Superior temporal gyrus (tissue), 1 donor: Measurements from ENCODE around the gene PAX2.
"Not testable (repeated sequence)": the region's sequence is repeated elsewhere in the genome, so short reads cannot be mapped to it uniquely, and the experiment has no call there.

Experiments used
- DNase-seq: peaks from one replicate; pipeline ENCODE4 v3.0.0-alpha.2; 2016; ENCODE audit errors: extremely low spot score

PAX2 gene

GRCh38 chr10:100744987-100745881 lies at the start of gene PAX2:
PAX2 (plus strand) TSS chr10:100745582; CDS start chr10:100746261, 679 bp downstream.
- DNase-seq, result no peak

GRCh38 chr10:100696477-100696901 lies 48.9 kb upstream of the PAX2 start:
- no peak for DNase-seq

GRCh38 chr10:100697070-100697469 lies 48.3 kb upstream of the PAX2 start:
- no peak for DNase-seq

- no peak for DNase-seq
Observed at GRCh38 chr10:100697631-100698030, 47.8 kb upstream of the PAX2 start.

- DNase-seq, result not testable (repeated sequence)
Observed at GRCh38 chr10:100701704-100702103, 43.7 kb upstream of the PAX2 start.

- DNase-seq, result no peak
Observed at GRCh38 chr10:100705139-100705538, 40.2 kb upstream of the PAX2 start.

DNA sequence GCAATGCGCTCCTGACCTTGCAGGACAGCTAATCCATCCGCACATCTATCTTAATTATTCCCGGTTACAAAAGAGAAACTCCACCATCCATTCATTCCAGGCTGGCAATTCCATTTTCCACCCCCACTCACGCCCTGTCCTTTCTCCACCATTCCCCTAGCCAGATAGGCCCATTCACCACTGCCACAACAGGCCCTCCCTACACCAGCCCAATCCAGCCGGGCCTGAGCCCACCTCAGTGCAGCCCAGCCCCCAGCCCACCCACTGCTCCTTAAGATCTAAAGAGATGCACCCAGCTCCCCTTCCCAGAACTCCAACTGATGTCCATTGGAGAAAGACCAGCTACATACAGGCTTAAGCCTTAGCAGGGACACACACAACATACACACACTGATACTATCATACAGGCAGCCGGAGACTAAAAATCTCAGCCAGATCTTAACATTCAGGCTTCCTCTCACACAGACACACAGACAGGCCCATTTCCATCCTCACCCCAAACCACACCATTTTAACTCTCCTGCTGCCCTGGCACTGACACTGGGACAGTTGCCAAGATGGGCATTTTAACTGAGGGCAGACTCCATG lies 38.0 kb upstream of the PAX2 start:
- no peak for DNase-seq

GRCh38 chr10:100709146-100710082 lies 36.0 kb upstream of the PAX2 start:
- DNase-seq, result no peak

DNA sequence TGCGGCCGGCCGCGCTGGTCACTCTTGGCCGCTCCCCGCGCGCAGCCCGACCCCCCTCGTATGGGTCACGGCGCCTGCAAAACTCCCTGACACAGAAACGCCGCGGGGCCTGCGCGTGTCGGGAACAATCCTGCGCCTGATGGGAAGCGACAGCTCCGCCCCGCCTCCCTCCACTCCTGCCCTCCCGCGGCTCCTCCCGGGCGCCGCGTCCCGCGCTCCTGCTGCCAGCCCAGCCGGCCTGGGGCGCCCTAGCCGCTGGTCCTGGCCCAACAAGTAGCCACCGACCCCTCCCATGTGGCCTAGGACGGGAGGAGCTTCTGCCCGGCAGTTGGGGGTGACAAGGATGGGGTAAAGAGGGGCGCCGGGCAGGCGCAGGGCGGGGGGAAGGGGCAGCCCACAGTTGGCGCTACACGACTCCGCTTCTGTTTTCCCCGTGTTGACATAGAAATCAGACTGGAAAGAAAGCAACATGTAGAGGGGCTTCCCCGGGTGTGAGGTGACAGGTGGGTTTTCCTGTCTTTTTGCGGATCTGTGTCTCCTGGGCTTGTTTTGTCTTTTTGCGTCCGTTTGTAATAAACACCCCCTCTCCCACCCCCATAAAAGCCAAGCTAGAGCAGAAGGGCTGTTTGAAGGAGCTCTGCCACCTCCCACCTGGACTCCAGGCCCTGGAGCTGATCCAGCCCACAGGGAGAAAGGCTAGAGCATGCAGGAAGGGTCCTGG lies 35.1 kb upstream of the PAX2 start:
- no peak for DNase-seq

- no peak for DNase-seq
Observed at GRCh38 chr10:100713049-100713858, 32.1 kb upstream of the PAX2 start.

DNA sequence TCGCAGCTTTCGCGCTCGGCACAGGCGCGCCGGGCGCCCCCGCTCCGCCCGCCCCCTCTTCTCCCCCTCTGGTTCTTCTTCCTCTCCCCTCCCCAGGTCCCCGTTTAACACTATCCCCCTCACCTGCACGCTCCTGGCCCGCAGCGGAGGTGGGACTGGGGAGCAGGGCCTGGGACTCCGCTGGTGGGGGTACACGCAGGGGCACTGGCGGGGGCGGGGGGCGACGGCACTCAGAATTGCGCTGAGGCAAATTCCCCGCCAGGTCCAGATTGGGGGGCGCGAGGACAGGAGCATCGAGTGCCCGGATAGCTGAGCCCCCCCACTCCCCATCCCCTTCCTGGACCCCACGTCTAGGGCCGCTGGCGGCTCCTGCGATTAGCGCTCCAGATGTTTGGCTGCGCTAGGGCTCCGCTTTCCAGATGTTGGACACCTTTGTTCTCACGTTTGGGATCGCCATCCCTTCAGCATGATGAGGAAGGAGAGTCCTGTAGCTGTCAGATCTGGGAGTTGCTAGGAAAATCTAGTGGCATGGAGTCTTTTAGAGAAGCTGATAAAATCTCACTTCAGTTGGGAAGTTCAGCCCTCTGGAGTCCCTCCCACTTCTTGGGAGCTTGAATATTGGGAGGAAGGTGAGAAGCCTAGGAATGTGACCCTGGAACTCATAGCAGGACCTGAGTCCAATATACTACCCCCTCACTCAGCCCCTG lies 31.4 kb upstream of the PAX2 start:
- no peak for DNase-seq

DNA sequence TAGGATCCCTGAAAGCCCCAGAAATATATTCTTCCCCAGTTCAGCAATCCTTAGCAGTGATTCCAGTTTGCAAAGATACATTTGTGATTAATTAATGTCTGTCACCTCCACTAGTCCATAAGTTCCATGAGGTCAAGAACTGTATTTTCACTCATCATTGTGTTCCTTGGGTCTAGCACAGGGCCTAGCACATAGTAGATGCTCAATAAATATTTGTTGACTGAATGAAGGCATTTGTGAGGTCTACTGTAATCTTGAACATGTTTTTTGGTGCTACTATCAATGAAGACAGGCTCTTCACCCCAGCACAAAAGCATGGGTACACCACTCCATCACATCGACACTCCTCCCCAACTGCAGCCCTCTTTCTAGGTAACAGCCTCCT lies 30.8 kb upstream of the PAX2 start:
- DNase-seq, result no peak

GRCh38 chr10:100715101-100715444 lies 30.3 kb upstream of the PAX2 start:
- no peak for DNase-seq

GRCh38 chr10:100715445-100716385 lies 29.7 kb upstream of the PAX2 start:
- DNase-seq, result no peak

GRCh38 chr10:100717166-100717565 lies 28.2 kb upstream of the PAX2 start:
- no peak for DNase-seq

GRCh38 chr10:100718197-100718742 lies 27.1 kb upstream of the PAX2 start:
- no peak for DNase-seq

GRCh38 chr10:100723180-100723579 lies 22.2 kb upstream of the PAX2 start:
- no peak for DNase-seq

DNA sequence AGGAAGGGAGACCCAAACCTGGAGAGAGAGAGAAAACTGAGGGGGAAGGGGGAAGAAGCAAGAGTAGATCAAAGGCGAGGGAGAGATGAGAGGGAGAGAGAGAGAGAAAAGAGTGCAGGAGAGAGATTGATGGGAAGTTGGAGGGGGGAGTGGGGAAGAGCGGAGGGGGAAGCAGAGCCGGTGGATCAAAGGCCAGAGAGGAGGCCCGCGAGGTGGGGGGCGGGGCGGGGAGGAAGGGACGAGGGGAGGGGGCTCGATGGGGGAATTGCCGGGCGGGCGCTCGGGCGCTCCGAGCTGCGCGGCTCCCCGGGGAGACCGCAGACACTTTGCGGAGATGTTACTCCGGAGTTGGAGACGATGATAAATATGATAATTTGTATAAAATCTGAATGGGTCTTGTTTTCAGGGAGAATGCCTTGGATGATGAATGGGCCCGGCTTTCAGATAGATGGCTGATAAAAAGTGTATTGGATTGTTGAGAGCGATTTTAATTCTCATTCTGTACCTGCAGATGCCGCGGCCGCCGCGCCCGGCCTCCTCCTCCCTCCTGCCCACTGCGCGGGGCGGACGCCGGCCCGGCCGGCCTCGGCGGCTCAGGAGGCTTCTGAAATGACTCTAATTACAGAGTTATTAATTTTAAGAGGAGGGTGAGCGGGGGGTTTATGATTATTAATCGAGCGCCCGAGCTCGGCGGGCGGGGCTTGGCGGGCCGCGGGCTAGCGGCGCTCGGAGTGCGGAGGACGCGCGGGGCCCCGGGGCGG lies 21.4 kb upstream of the PAX2 start:
- DNase-seq, result no peak
